Natural killer cell treated with Interleukin-12 subunit alpha and Interleukin-12 subunit beta and Interleukin-15 and Interleukin-18, amount 100 ng/mL, for 72 hours (primary cell): ENCODE results near the gene GJA8. TPM values are rescaled to one million over a fixed set of nuclear protein-coding genes. Genes with fewer than 3 reads are reported as not detected.
A peak's percentile ranks its signal among the peaks of the same experiment; 100 is the strongest.
"Not testable (repeated sequence)": the region's sequence is repeated elsewhere in the genome, so short reads cannot be mapped to it uniquely, and the experiment has no call there.

Experiments
- ATAC-seq, 2 donors: fragments of 150-1000 bp; cut with Tn5 transposase in 1 of 2; sonication (Bioruptor Pico), chemical (Tn5 transposase) in 1 of 2; 2 replicates each; pipeline ENCODE4 v1.10.0; 2021
- DNase-seq: peaks from one replicate; pipeline ENCODE4 v3.0.0; 2022; ENCODE audit warnings: low spot score
- H3K27ac Mint-ChIP-seq, 2 donors: 1 replicate in 1 of 2; 2 replicates in 1 of 2; pipeline ENCODE4 v1.8.0; 2022; ENCODE audit warnings: mixed read lengths in 2 of 2, mild to moderate bottlenecking in 1 of 2, moderate library complexity in 1 of 2
- H3K27me3 Mint-ChIP-seq, 2 donors: 1 replicate in 1 of 2; 2 replicates in 1 of 2; pipeline ENCODE4 v1.8.0; 2022; ENCODE audit warnings: mixed read lengths in 2 of 2
- H3K36me3 Mint-ChIP-seq: one replicate; pipeline ENCODE4 v1.8.0; 2022; ENCODE audit warnings: mixed read lengths
- H3K4me1 Mint-ChIP-seq, 2 donors: 1 replicate in 1 of 2; 2 replicates in 1 of 2; pipeline ENCODE4 v1.8.0; 2022; ENCODE audit warnings: low read depth in 2 of 2, mixed read lengths in 2 of 2, mild to moderate bottlenecking in 1 of 2
- H3K4me3 Mint-ChIP-seq: one replicate; pipeline ENCODE4 v1.8.0; 2022; ENCODE audit warnings: mixed read lengths
- H3K9me3 Mint-ChIP-seq: 2 replicates; pipeline ENCODE4 v1.8.0; 2022; ENCODE audit warnings: mixed read lengths
- total RNA-seq, 2 donors: library from RNA; stranded (reverse); gene quantifications; one replicate each; pipeline ENCODE4 v1.2.3, GENCODE V29; 2022

Gene GJA8
- not detected for total RNA-seq

GRCh38 chr1:147902253-147902845, at the start of gene GJA8:
Gene GJA8 (plus strand): TSS chr1:147902795. CDS start chr1:147907956, 5,161 bp downstream.
- no peak for ATAC-seq
- DNase-seq, result no peak
- peaks cover 4 to 6% of the 10 kb centered on the region in 2 donors for H3K4me1 Mint-ChIP-seq
- no peak within 1 kb of the TSS for H3K4me3 Mint-ChIP-seq
- H3K27me3 Mint-ChIP-seq, result peaks cover 0 to 10% of the 10 kb centered on the region in 2 donors
- no peaks in the 10 kb centered on the region for H3K36me3 Mint-ChIP-seq
- no peaks in the 10 kb centered on the region for H3K9me3 Mint-ChIP-seq
- no peak within 1 kb of the TSS for H3K27ac Mint-ChIP-seq

GRCh38 chr1:147853391-147853790, 49.2 kb upstream of the GJA8 start:
- no peak overlapping the region for H3K4me3 Mint-ChIP-seq
- no peaks in the 10 kb centered on the region for H3K36me3 Mint-ChIP-seq
- H3K4me1 Mint-ChIP-seq, result peaks cover 0 to 9% of the 10 kb centered on the region in 2 donors
- DNase-seq (no peak), ATAC-seq (no peak)
- no peaks in the 10 kb centered on the region for H3K9me3 Mint-ChIP-seq
- peaks cover 22 to 36% of the 10 kb centered on the region in 2 donors for H3K27me3 Mint-ChIP-seq
- no peak overlapping the region for H3K27ac Mint-ChIP-seq

GRCh38 chr1:147854989-147855388, 47.6 kb upstream of the GJA8 start:
- not testable (repeated sequence) for H3K4me1 Mint-ChIP-seq, H3K4me3 Mint-ChIP-seq, H3K27ac Mint-ChIP-seq, DNase-seq, ATAC-seq, H3K36me3 Mint-ChIP-seq, H3K9me3 Mint-ChIP-seq
- peaks cover 23 to 36% of the 10 kb centered on the region in 2 donors for H3K27me3 Mint-ChIP-seq

GRCh38 chr1:147855996-147856395, 46.6 kb upstream of the GJA8 start:
- not testable (repeated sequence) for H3K36me3 Mint-ChIP-seq, H3K27ac Mint-ChIP-seq, DNase-seq, H3K4me3 Mint-ChIP-seq, ATAC-seq, H3K4me1 Mint-ChIP-seq, H3K9me3 Mint-ChIP-seq
- peaks cover 23 to 36% of the 10 kb centered on the region in 2 donors for H3K27me3 Mint-ChIP-seq

GRCh38 chr1:147867204-147867603, 35.4 kb upstream of the GJA8 start:
- H3K36me3 Mint-ChIP-seq, DNase-seq, ATAC-seq, H3K4me3 Mint-ChIP-seq, H3K9me3 Mint-ChIP-seq, H3K27ac Mint-ChIP-seq, H3K4me1 Mint-ChIP-seq: not testable (repeated sequence)
- peaks cover 39 to 53% of the 10 kb centered on the region in 2 donors for H3K27me3 Mint-ChIP-seq

GRCh38 chr1:147878022-147878421, 24.6 kb upstream of the GJA8 start:
- no peak for ATAC-seq
- no peaks in the 10 kb centered on the region for H3K9me3 Mint-ChIP-seq
- no peak overlapping the region for H3K27ac Mint-ChIP-seq
- no peak for DNase-seq
- H3K27me3 Mint-ChIP-seq, result peaks cover 25 to 39% of the 10 kb centered on the region in 2 donors
- H3K4me1 Mint-ChIP-seq, result no peaks in the 10 kb centered on the region
- H3K4me3 Mint-ChIP-seq, result no peak overlapping the region
- peaks cover 7% of the 10 kb centered on the region for H3K36me3 Mint-ChIP-seq

GRCh38 chr1:147879911-147880310, 22.7 kb upstream of the GJA8 start:
- no peaks in the 10 kb centered on the region for H3K9me3 Mint-ChIP-seq
- DNase-seq (no peak), ATAC-seq (no peak)
- no peaks in the 10 kb centered on the region for H3K4me1 Mint-ChIP-seq
- H3K4me3 Mint-ChIP-seq, result no peak overlapping the region
- H3K27me3 Mint-ChIP-seq, result peaks cover 28 to 39% of the 10 kb centered on the region in 2 donors
- peaks cover 7% of the 10 kb centered on the region for H3K36me3 Mint-ChIP-seq
- H3K27ac Mint-ChIP-seq, result no peak overlapping the region

GRCh38 chr1:147882535-147882934, 20.1 kb upstream of the GJA8 start:
- ATAC-seq (no peak), DNase-seq (no peak)
- H3K27ac Mint-ChIP-seq, result no peak overlapping the region
- H3K4me3 Mint-ChIP-seq, result no peak overlapping the region
- peaks cover 19 to 24% of the 10 kb centered on the region in 2 donors for H3K27me3 Mint-ChIP-seq
- no peaks in the 10 kb centered on the region for H3K4me1 Mint-ChIP-seq
- H3K9me3 Mint-ChIP-seq, result no peaks in the 10 kb centered on the region
- H3K36me3 Mint-ChIP-seq, result peaks cover 7% of the 10 kb centered on the region

- peaks cover 8 to 14% of the 10 kb centered on the region in 2 donors for H3K27me3 Mint-ChIP-seq
- no peak overlapping the region for H3K27ac Mint-ChIP-seq
- H3K9me3 Mint-ChIP-seq, result no peaks in the 10 kb centered on the region
- H3K4me3 Mint-ChIP-seq, result no peak overlapping the region
- no peak for DNase-seq
- ATAC-seq, result peak; percentile 58 to 82
- no peaks in the 10 kb centered on the region for H3K36me3 Mint-ChIP-seq
- no peaks in the 10 kb centered on the region for H3K4me1 Mint-ChIP-seq
Measured at GRCh38 chr1:147890177-147890790, 12.3 kb upstream of the GJA8 start.

GRCh38 chr1:147891088-147891487, 11.5 kb upstream of the GJA8 start:
- H3K9me3 Mint-ChIP-seq, result no peaks in the 10 kb centered on the region
- H3K27ac Mint-ChIP-seq, result no peak overlapping the region
- no peaks in the 10 kb centered on the region for H3K4me1 Mint-ChIP-seq
- no peak overlapping the region for H3K4me3 Mint-ChIP-seq
- DNase-seq, result no peak
- peaks cover 8 to 14% of the 10 kb centered on the region in 2 donors for H3K27me3 Mint-ChIP-seq
- ATAC-seq, result no peak
- H3K36me3 Mint-ChIP-seq, result no peaks in the 10 kb centered on the region

- Mint-ChIP-seq H3K9me3 (no peaks in the 10 kb centered on the region), H3K27me3 (peaks cover 8 to 14% of the 10 kb centered on the region in 2 donors), H3K4me3 (no peak overlapping the region), H3K27ac (no peak overlapping the region), H3K36me3 (no peaks in the 10 kb centered on the region), H3K4me1 (no peaks in the 10 kb centered on the region)
- no peak for ATAC-seq
- DNase-seq, result no peak
Measured at GRCh38 chr1:147892216-147892615, 10.4 kb upstream of the GJA8 start.

- no peak overlapping the region for H3K4me3 Mint-ChIP-seq
- no peaks in the 10 kb centered on the region for H3K36me3 Mint-ChIP-seq
- no peaks in the 10 kb centered on the region for H3K9me3 Mint-ChIP-seq
- DNase-seq (no peak), ATAC-seq (no peak)
- H3K4me1 Mint-ChIP-seq, result no peaks in the 10 kb centered on the region
- peaks cover 6 to 13% of the 10 kb centered on the region in 2 donors for H3K27me3 Mint-ChIP-seq
- no peak overlapping the region for H3K27ac Mint-ChIP-seq
Measured at GRCh38 chr1:147892731-147893214, 9.8 kb upstream of the GJA8 start.

GRCh38 chr1:147895123-147895522, 7.5 kb upstream of the GJA8 start:
- no peak overlapping the region for H3K27ac Mint-ChIP-seq
- no peak for ATAC-seq
- peaks cover 7 to 8% of the 10 kb centered on the region in 2 donors for H3K27me3 Mint-ChIP-seq
- H3K4me1 Mint-ChIP-seq, result no peaks in the 10 kb centered on the region
- no peaks in the 10 kb centered on the region for H3K36me3 Mint-ChIP-seq
- H3K4me3 Mint-ChIP-seq, result no peak overlapping the region
- H3K9me3 Mint-ChIP-seq, result no peaks in the 10 kb centered on the region
- DNase-seq, result no peak

- DNase-seq (no peak), ATAC-seq (no peak)
- Mint-ChIP-seq H3K27me3 (peaks cover 7% of the 10 kb centered on the region in 2 donors), H3K4me1 (no peaks in the 10 kb centered on the region), H3K4me3 (no peak overlapping the region), H3K36me3 (no peaks in the 10 kb centered on the region), H3K27ac (no peak overlapping the region), H3K9me3 (no peaks in the 10 kb centered on the region)
Measured at GRCh38 chr1:147897029-147897752, 5.4 kb upstream of the GJA8 start.
